ENCODE measurements around the gene ARL17A.
A peak's percentile ranks its signal among the peaks of the same experiment; 100 is the strongest.
"Not testable (repeated sequence)": the region's sequence is repeated elsewhere in the genome, so short reads cannot be mapped to it uniquely, and the experiment has no call there.

ARL17A gene

DNA sequence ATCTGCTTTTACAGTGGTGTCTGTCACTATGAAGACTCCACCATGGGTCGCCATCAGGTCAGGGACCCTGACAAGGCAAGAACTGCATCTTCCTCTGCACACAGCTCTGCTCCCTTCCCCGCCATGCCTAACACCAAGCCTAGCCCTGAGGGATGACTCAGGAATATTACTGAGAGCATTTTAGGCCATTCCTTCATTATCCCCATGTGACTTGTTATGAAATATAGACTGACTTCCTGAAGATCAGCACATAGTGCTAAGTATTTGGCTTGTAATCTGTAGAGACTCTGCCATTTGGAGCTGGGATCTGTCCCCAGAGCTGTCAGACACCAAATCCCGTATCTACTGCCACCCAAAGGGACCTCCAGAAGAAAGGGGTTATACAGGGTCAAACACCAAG is 19.4 kb downstream of the ARL17A start:
- intact Hi-C loops (cut with DNase I); DNase-seq: not testable (repeated sequence)

DNA sequence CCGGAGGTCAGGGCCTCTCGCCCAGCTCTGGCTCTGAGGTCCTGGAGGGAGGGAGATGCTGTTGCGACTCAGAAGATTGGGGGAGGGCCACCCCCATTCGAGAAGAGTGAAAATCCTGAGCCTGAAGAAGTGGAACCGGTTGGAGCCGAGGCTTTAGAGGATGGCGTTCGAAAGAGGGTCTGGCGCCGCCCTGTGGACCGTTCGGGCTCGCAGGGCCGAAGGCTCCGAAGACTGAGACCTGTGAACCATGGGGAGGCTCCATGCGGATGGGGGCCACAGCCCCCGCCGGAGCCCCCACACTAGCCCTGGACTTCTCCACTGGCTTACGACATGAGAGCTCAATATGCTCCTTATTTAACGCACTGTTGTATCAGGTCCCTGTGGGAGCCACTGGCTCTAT is 20.3 kb downstream of the ARL17A start:
- DNase-seq; intact Hi-C loops (cut with DNase I): not testable (repeated sequence)

DNA sequence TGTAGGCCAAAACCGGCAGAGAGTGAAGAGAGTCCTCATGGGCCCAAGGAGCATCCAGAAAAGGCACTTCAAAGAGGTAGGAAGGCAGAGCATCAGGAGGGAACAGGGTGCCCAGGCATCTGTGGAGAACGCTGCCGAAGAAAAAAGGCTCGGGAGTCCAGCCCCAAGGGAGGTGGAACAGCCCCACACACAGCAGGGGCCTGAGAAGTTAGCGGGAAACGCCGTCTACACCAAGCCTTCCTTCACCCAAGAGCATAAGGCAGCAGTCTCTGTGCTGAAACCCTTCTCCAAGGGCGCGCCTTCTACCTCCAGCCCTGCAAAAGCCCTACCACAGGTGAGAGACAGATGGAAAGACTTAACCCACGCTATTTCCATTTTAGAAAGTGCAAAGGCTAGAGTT is 30.9 kb downstream of the ARL17A start:
- peak in 3 of 10 donors; percentile 8 to 47 (median 39) for DNase-seq
- intact Hi-C loops (cut with DNase I), result not testable (repeated sequence)

DNA sequence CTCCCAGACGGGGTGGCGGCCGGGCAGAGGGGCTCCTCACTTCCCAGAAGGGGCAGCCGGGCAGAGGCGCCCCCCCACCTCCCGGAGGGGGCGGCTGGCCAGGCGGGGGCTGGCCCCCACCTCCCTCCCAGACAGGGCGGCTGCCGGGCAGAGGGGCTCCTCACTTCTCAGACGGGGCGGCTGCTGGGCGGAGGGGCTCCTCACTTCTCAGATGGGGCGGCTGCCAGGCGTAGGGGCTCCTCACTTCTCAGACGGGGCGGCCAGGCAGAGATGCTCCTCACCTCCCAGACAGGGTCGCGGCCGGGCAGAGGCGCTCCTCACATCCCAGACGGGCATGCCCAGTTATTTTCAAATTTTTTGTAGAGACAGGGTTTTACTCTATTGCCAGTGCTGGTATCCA is 44.8 kb downstream of the ARL17A start:
- intact Hi-C loops (cut with DNase I), result not testable (repeated sequence)
- peak in 4 of 10 donors; percentile 4 to 80 (median 65) for DNase-seq

DNA sequence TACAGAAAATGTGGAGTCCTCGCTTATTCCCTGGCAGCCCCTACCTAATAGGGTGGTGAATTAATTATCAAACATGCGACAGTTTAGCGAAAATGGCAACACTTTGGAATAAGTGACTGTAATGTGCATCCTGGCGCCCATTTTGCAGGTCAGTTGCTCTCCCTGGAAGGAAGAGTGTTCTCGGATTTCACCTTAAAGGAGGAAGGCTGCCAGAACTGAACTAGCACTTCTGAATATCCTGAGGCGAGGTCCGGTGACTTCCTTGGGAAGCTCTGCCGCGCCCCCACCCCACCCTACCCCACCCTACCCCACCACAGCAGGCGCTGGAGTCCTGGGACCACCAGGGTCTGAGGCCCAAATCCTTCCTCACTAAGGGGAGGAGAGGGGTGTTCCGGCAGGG is 67.3 kb downstream of the ARL17A start, which contains the start of gene LRRC37A2:
LRRC37A2 (plus strand) TSS at position 301 of the 400 bp plus-strand sequence. CDS start 245 bp downstream, outside the sequence.
- DNase-seq; intact Hi-C loops (cut with DNase I): not testable (repeated sequence)

DNA sequence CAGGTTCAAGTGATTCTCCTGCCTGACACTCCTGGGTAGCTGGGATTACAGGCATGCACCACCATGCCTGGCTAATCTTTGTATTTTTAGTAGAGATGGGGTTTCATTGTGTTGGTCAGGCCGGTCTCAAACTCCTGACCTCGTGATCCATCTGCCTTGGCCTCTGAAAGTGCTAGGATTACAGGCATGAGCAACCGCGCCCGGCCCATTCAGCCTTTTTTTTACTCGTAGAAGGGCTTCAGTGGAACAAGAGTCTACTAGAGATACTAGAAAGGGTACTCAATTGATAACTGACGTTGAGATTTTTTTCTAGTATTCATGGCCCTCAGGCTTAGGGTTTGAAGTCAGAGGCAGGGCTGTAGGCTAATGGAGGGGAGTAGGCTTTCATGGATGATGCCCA is 73.6 kb downstream of the ARL17A start:
- DNase-seq, result peak in 2 of 10 donors; percentile 55 to 70
- intact Hi-C loops (cut with DNase I), result not testable (repeated sequence)

DNA sequence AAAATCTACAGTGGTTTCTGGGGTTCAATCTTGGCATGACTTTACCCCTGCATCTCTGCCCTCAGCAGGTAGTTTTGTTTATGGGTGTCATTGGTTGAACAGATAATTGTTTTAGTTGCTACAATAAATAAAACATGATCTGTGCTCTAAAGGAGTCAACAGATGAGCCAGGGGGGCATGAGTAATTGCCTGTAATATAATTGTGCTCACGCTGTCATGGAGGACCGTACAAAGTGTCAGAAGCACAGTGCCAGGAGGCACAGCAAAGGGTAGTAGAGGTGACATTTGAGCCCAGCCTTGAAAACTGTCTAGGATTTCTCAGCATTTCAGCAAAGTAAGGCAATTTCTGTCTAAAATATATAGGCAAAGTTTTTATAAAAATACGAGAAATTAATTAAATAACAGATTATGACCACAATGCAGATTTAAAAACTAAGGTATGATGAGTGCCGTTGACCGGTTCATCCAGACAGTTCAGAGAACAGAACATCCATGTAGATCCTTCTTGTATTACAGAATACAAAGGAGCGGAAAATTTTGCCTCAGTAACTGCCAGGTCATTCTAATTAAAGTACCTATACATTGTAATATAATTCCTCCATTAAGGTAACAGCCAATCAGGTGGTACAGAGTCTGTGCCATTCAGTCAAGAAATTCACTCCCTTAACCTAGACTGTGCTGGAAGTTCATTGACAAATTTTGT is 79.9 kb downstream of the ARL17A start:
- intact Hi-C loops (cut with DNase I); DNase-seq: not testable (repeated sequence)

DNA sequence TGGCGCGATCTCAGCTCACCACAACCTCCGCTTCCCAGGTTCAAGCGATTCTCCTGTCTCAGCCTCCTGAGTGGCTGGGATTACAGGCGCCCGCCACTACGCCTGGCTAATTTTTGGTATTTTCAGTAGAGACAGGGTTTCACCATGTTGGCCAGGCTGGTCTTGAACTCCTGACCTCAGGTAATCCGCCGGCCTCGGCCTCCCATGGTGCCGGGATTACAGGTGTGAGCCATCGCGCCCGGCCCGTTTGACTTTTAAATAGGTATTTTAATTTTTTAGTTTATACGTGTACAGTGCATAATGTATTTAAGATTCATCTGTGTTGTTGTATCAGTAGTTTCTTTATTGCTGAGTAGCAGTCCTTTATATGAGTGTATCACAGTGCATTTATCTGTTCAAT is 87.5 kb downstream of the ARL17A start:
- peak in 2 of 10 donors; percentile 57 to 62 for DNase-seq
- intact Hi-C loops (cut with DNase I), result not testable (repeated sequence)

DNA sequence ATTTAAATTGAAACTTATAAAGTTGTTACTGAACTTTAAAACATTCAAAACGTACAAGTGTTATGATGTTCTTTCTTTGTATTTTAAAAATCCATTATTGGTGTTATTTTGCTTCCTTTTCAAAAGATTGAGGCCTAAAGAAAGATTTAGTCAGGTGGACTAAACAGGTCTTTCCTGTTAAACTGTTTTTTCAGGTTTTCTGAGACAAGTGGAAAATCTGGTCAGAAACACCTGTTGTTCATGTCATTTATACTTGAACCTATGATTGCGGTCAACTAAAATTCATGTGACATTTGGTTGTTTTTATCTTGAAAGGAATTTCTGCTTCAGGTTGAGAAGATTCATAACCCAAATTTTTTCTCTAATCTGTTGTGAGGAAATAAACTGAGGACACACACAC is 98.2 kb downstream of the ARL17A start:
- DNase-seq; intact Hi-C loops (cut with DNase I): not testable (repeated sequence)

DNA sequence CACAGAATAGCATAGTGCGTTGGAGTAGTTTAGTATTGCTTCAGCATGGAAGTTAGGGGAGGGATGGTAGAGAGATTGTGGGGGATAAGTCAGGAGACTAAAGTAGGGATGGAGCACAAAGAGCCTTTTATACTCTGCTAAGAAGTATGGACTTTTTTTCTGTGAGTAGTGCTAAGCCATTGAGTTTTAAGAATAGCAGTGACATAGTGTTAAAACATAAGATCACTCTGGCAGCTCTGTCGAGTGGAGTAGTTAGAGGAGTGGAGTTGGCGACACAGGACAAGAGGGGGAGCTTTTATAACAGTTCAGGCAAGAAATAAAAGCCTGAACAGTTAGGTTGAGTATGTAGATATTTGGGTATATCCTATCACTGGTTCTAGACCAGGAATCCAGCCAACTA is 100.7 kb downstream of the ARL17A start:
- intact Hi-C loops (cut with DNase I); DNase-seq: not testable (repeated sequence)

DNA sequence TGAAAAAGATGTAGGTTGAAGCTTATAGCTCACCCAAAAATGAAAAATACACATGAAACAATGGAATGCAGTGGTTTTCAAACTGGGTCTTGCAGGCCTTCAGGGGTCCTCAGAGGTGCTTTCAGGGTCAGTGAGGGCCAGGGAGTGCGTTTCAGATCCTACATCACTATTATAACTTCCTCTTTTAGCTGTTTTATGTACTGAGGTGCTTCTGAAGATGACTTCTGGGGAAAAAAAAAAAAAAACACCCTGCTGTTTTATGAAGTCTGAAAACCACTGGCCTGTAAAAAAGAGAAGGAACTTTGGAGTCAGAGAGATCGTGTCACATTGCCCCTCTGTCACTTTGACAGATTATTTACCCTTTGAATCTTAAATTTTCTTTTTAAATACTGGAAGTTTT is 103.9 kb downstream of the ARL17A start:
- intact Hi-C loops (cut with DNase I); DNase-seq: not testable (repeated sequence)

DNA sequence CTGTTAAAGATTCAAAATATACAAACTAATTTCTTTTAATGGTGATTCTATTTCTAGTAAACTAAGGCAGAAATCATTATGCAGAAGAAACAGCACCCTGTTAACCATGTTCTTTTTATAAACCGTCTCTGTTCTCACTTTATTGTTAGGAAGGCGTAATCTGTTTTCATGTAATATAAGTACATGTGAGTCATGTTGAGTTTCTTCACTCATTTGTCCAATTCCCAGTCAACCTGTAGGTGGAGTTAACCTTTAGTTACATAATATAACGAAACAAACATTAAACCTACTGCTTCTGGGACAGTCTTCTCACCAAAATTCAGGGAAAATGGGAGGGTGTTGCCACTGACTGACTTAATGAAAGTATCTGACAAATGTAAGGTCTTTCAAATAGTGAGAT is 105.0 kb downstream of the ARL17A start:
- intact Hi-C loops (cut with DNase I); DNase-seq: not testable (repeated sequence)

DNA sequence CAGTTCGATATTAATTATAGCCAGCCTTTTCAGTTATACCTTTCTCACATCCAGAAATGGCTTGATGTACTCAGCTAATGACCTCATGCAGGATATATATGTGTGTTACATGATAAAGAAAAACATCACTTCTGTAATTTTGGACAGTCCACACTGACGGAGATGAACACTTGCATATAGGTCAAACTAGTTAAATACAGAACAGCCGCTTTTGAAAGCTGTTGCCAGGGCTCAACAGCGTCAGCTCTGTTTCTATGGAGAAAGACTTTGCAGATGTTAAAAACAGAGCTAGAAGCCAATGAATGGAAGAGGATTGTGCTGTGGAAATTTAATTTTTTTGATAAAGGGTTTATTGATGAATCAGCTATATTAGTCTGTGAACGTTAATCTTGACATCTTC is 111.9 kb downstream of the ARL17A start:
- DNase-seq; intact Hi-C loops (cut with DNase I): not testable (repeated sequence)

All from posterior cingulate gyrus (tissue), 11 donors.